Measurements from ENCODE around the gene DGKH.
"Not testable (repeated sequence)": the region's sequence is repeated elsewhere in the genome, so short reads cannot be mapped to it uniquely, and the experiment has no call there.

The DGKH gene

GRCh38 chr13:42174344-42175162 is 126.1 kb downstream of the DGKH start:
- no peak for DNase-seq

GRCh38 chr13:42176294-42176693 is 127.8 kb downstream of the DGKH start:
- DNase-seq: no peak

GRCh38 chr13:42177189-42177588 is 128.7 kb downstream of the DGKH start:
- DNase-seq: no peak

- no peak for DNase-seq
These were observed 133.0 kb downstream of the DGKH start for GRCh38 chr13:42181381-42181953.

GRCh38 chr13:42189061-42189460 is 140.6 kb downstream of the DGKH start:
- DNase-seq: no peak

- DNase-seq: no peak
These were observed 142.1 kb downstream of the DGKH start for GRCh38 chr13:42190529-42190928.

- no peak for DNase-seq
These were observed 163.4 kb downstream of the DGKH start for GRCh38 chr13:42211704-42212464.

- no peak for DNase-seq
These were observed 166.0 kb downstream of the DGKH start for GRCh38 chr13:42214446-42214845.

- DNase-seq: peak; percentile 22
These were observed 167.4 kb downstream of the DGKH start for GRCh38 chr13:42215578-42216421.

GRCh38 chr13:42216422-42216735 is 167.9 kb downstream of the DGKH start:
- DNase-seq: no peak

GRCh38 chr13:42218576-42218975 is 170.1 kb downstream of the DGKH start:
- no peak for DNase-seq

GRCh38 chr13:42219051-42219450 is 170.6 kb downstream of the DGKH start:
- DNase-seq: no peak

- DNase-seq: no peak
These were observed 171.4 kb downstream of the DGKH start for GRCh38 chr13:42219876-42220275.

- no peak for DNase-seq
These were observed 172.8 kb downstream of the DGKH start for GRCh38 chr13:42221121-42221765.

GRCh38 chr13:42223681-42224080 is 175.2 kb downstream of the DGKH start:
- DNase-seq: no peak

- DNase-seq: no peak
These were observed 176.6 kb downstream of the DGKH start for GRCh38 chr13:42225051-42225450.

GRCh38 chr13:42226759-42227158 is 178.3 kb downstream of the DGKH start:
- not testable (repeated sequence) for DNase-seq

GRCh38 chr13:42228527-42228926 is 180.1 kb downstream of the DGKH start:
- DNase-seq: no peak

- no peak for DNase-seq
These were observed 180.8 kb downstream of the DGKH start for GRCh38 chr13:42229287-42229686.

GRCh38 chr13:42232671-42233070 is 184.2 kb downstream of the DGKH start:
- no peak for DNase-seq

GRCh38 chr13:42233726-42234125 is 185.3 kb downstream of the DGKH start:
- no peak for DNase-seq

GRCh38 chr13:42239161-42239560 is 190.7 kb downstream of the DGKH start:
- no peak for DNase-seq

- no peak for DNase-seq
These were observed 191.2 kb downstream of the DGKH start for GRCh38 chr13:42239644-42240043.

All from activated T-cell treated with anti-CD3 and anti-CD28 coated beads, Interleukin-2, amount 50 U/mL, for 48 hours (primary cell).